KOPT-K1 (cell line): ENCODE measurements around the gene ANP32B.
A peak's percentile ranks its signal among the peaks of the same experiment; 100 is the strongest.
"Not testable (repeated sequence)": the region's sequence is repeated elsewhere in the genome, so short reads cannot be mapped to it uniquely, and the experiment has no call there.

ENCODE experiments used
- H3K27ac ChIP-seq: fragments of 200-600 bp; sonication (generic); 2 replicates; pipeline ENCODE4 v1.5.1; 2016; ENCODE audit warnings: antibody characterized with exemption, mild to moderate bottlenecking, low read depth, low read length; ENCODE audit not compliant: poor library complexity, severe bottlenecking
- H3K36me3 ChIP-seq: fragments of 200-600 bp; sonication (generic); 2 replicates; pipeline ENCODE4 v1.5.1; 2017; ENCODE audit warnings: antibody characterized with exemption, mild to moderate bottlenecking, low read length, moderate library complexity; ENCODE audit not compliant: insufficient read depth
- H3K9me3 ChIP-seq: fragments of 200-600 bp; sonication (generic); 2 replicates; pipeline ENCODE4 v1.5.1; 2017; ENCODE audit warnings: antibody characterized with exemption, low read length, mild to moderate bottlenecking; ENCODE audit not compliant: insufficient read depth, poor library complexity, severe bottlenecking

Gene ANP32B

DNA sequence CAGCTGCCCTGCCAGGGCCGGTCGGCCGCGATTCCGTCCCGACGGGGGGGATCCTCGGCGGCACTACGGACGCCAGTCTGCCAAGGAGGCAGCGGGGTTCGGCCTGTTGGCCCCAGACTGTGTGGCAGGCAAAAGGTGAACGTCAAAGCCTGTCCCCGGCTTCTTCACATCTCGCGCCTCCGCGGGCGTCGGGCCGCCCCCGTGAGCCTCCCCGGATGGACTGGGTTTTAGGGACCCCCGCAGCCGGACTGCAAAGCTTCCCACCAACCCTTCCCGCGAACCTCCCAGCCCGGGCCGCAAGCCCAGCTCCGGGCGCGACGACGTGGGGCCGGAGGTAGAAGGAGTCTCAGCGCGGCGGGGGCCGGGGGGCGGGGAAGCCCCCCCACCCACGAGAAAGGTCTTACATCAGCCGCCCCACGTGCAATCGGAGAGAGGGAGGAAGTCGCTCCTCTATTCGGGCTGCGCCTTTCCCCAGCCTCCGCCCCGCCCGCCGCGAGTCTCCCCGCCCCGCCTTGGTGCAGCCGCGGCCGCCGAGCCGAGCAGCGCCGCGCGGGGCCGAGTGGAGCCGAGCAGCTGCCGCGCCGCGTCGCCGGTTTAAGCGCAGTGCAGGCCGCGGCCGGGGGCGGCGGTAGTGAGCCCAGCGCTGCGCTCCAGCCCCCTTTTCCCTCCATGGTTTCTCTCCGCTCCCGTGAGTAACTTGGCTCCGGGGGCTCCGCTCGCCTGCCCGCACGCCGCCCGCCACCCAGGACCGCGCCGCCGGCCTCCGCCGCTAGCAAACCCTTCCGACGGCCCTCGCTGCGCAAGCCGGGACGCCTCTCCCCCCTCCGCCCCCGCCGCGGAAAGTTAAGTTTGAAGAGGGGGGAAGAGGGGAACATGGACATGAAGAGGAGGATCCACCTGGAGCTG is at the start of gene ANP32B:
TSS of gene ANP32B (plus strand) at position 659 of the 906 bp plus-strand sequence. CDS start at position 874, 215 bp downstream.
- Histone ChIP-seq H3K36me3 (peaks cover 6% of the 10 kb centered on the region), H3K9me3 (no peaks in the 10 kb centered on the region), H3K27ac (peak within 1 kb of the TSS; percentile 99)

DNA sequence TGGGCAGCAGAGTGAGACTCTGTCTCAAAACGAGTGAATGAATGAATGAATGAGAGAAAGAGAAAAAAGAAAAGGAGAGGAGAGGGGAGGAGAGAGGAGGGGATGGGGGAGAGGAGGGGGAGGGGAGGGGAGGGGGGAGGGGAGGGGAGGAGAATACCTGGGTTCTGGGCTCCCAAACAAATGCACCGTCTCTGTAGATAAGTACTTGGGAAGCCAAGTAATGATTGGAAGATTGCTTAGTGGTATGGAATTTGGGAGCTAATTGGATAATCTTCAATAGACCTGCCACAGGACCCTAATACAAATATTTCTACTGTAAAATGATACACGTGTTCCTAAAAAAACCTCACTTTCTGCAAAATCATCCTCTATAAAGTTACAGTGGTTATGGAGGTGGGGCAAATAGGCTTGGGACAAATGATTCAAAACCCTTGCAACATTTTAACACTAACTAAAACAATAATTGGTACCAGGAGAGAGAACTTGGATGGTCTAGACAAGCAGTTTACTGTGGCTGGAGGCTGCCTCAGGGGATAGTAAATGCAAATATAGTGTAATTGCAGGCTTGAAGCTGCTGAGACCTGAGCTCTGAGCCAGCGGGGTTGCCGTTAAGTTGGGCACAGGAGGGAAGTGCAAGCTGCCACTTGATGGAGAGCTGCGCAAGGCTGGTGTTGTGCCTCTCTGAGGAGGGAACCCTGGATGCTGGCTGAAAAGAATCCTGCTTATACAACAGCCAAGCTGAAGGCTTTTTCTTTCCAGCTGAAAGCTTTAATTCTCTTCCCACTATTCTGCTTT is 48.6 kb upstream of the ANP32B start:
- Histone ChIP-seq H3K9me3 (no peaks in the 10 kb centered on the region), H3K27ac (peak overlapping the region; percentile 57), H3K36me3 (no peaks in the 10 kb centered on the region)

DNA sequence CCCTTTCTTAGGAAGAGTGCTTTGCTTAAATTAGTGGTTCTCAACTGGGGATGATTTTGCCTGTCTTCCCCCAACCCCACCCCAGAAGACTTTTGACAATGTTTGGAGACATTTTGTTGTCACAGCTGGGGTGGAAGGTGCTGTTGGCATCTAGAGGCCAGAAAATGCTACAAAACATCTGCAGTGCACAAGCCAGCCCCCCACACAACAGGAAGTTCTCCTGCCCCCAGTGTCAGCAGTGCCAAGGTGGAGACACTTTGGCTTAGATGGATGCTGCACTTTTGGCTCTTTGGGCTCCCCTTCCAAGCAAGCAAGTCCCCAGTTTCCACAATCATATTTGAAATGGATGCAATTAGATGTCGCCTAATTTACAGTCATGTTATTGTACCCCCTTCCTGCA is 47.9 kb upstream of the ANP32B start:
- peak overlapping the region; percentile 57 for H3K27ac ChIP-seq
- no peaks in the 10 kb centered on the region for H3K9me3 ChIP-seq
- no peaks in the 10 kb centered on the region for H3K36me3 ChIP-seq

GRCh38 chr9:97936998-97937397 is 46.1 kb upstream of the ANP32B start:
- peak overlapping the region; percentile 72 for H3K27ac ChIP-seq
- no peaks in the 10 kb centered on the region for H3K9me3 ChIP-seq
- H3K36me3 ChIP-seq: no peaks in the 10 kb centered on the region

DNA sequence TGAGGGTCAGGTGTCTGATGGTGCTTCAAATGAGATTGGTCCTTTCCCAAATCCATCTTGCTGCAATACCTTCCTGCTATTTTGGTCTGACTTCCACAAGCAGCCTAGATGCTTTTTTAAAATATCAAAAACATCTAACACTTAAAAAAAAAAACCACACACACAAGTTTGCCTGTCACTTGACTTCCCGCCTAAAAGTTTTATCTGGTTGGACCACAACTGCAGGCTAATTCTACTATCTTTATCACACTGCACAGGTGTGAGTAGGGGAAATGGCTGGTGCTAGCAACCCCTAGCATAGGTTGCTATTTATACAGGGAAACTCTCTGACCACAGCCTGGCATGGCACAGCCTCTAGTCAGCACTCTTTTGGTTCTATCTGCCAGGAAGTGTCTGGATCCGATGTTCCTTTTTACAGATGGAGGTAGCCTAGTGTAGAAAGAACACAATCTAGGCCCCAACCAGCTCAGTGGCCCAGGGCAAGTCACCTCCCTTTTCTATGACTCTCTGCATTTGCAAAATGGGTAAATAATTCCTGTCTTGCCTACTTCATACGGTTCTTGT is 45.0 kb upstream of the ANP32B start, which contains the start of gene HEMGN:
TSS of gene HEMGN (minus strand) at position 92 of the 564 bp plus-strand sequence. CDS start at position 56, 36 bp downstream.
- H3K27ac ChIP-seq: peak within 1 kb of the TSS; percentile 72
- H3K36me3 ChIP-seq: no peaks in the 10 kb centered on the region
- H3K9me3 ChIP-seq: no peaks in the 10 kb centered on the region

DNA sequence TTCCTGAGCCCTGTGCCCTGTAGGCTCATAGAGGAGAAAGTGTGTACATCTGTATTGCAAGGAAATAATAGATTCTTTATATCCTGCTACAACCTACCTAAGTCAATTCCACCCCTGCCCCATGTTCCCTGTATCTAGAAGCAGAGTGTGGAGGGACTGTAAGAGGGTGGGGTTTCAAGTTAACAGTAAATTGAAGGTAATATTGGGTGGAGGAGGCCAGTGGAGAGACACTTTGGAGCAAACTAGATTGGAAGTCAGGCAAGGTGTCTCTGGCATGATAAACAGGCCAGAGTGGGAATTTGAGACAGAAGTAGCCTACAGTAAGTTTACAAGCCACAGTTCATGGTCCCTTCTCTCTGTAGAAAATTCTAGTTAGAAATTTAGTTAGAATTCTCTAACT is 42.9 kb upstream of the ANP32B start:
- Histone ChIP-seq H3K27ac (no peak overlapping the region), H3K9me3 (no peaks in the 10 kb centered on the region), H3K36me3 (no peaks in the 10 kb centered on the region)

DNA sequence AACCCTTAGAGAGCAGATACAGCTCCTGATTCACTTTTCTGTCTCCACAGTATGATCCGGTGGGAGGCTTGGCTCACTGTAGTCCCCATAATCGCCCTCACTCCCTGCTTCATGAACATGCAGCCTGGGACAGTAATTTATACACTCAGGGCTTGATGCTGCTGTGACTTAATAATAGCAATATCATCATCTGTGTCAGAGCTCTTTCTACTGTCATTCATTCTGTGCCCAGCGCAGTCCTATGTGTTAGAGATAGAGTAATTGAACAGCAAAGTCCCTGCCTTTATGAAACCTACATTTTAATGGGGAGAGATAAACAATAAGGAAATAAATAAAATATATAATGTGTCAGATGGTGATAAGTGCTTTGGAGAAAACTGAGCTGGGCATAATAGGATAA is 42.4 kb upstream of the ANP32B start:
- no peak overlapping the region for H3K27ac ChIP-seq
- H3K36me3 ChIP-seq: no peaks in the 10 kb centered on the region
- H3K9me3 ChIP-seq: no peaks in the 10 kb centered on the region

- no peaks in the 10 kb centered on the region for H3K9me3 ChIP-seq
- H3K36me3 ChIP-seq: no peaks in the 10 kb centered on the region
- no peak overlapping the region for H3K27ac ChIP-seq
Measured at GRCh38 chr9:97941323-97941722, 41.8 kb upstream of the ANP32B start.

GRCh38 chr9:97943308-97943855 is 39.8 kb upstream of the ANP32B start:
- Histone ChIP-seq H3K9me3 (no peaks in the 10 kb centered on the region), H3K27ac (no peak overlapping the region), H3K36me3 (no peaks in the 10 kb centered on the region)

GRCh38 chr9:97944612-97945011 is 38.5 kb upstream of the ANP32B start:
- H3K27ac ChIP-seq: no peak overlapping the region
- no peaks in the 10 kb centered on the region for H3K36me3 ChIP-seq

GRCh38 chr9:97945470-97945869 is 37.7 kb upstream of the ANP32B start:
- not testable (repeated sequence) for H3K27ac ChIP-seq, H3K36me3 ChIP-seq, H3K9me3 ChIP-seq

More at GRCh38 chr9:97944612-97945011, 38.5 kb upstream of the ANP32B start:
- H3K9me3 ChIP-seq: no peaks in the 10 kb centered on the region

GRCh38 chr9:97947094-97947493 is 36.0 kb upstream of the ANP32B start:
- H3K27ac ChIP-seq, H3K9me3 ChIP-seq, H3K36me3 ChIP-seq: not testable (repeated sequence)

DNA sequence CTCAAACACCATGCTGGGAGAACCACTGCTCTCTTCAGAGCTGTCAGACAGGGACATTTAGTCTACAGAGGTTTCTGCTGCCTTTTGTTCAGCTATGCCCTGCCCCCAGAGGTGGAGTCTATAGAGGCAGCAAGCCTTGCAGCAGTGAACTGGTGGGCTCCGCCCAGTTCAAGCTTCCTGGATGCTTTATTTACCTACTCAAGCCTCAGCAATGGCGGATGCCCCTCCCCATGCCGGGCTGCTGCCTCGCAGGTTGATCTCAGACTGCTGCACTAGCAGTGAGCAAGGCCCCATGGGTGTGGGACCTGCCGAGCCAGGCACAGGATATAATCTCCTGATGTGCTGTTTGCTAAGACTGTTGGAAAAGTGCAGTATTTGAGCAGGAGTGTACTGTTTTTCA is 32.3 kb upstream of the ANP32B start:
- peak overlapping the region; percentile 49 for H3K27ac ChIP-seq
- not testable (repeated sequence) for H3K9me3 ChIP-seq, H3K36me3 ChIP-seq

DNA sequence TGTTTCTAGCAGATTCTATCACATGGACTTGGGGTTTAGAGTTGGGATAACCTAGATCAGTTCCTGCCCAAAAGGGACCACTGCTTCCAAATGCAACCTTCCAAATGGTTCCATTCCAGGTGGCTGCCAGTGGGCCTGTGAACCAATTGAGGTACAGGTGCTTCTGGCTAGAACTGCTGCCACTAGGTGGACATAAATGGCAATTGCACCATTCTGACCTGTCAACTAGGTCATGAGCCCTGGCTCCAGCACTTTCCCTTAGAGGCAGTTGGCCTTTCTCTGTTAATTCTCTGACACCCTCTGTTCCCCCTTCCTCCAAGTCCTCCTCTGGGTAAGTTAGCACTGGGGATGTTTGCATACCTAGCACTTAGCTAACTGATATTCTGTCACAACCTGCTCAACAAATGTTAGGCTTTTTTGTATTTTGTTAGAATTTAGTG is 28.6 kb upstream of the ANP32B start:
- H3K9me3 ChIP-seq: no peaks in the 10 kb centered on the region
- H3K27ac ChIP-seq: no peak overlapping the region
- H3K36me3 ChIP-seq: no peaks in the 10 kb centered on the region

- Histone ChIP-seq H3K9me3 (no peaks in the 10 kb centered on the region), H3K27ac (no peak overlapping the region), H3K36me3 (no peaks in the 10 kb centered on the region)
Measured at GRCh38 chr9:97956331-97956730, 26.8 kb upstream of the ANP32B start.
